Activated CD4-positive, alpha-beta memory T cell treated with anti-CD3 and anti-CD28 coated beads for 36 hours (primary cell): ENCODE measurements around the gene NRAP. TPM values are rescaled to one million over a fixed set of nuclear protein-coding genes. Genes with fewer than 3 reads are reported as not detected.

Source experiments
- CTCF ChIA-PET: fragments of 350-600 bp; sonication (Branson Sonifier 250); formaldehyde crosslinking; loops from one replicate; lab custom pipeline; 2021; ENCODE audit warnings: antibody characterized with exemption, inconsistent platforms; lab: Charles Lee
- POLR2A ChIA-PET: fragments of 350-600 bp; sonication (Branson Sonifier 250); formaldehyde crosslinking; loops from one replicate; lab custom pipeline; 2021; ENCODE audit warnings: antibody characterized with exemption; lab: Charles Lee
- DNase-seq: peaks from one replicate; pipeline ENCODE4 v3.0.0-alpha.2; 2020
- H3K27ac Mint-ChIP-seq: one replicate; pipeline ENCODE4 v1.8.0; 2021; ENCODE audit warnings: mixed read lengths
- H3K27me3 Mint-ChIP-seq: one replicate; pipeline ENCODE4 v1.8.0; 2021; ENCODE audit warnings: mixed read lengths
- H3K36me3 Mint-ChIP-seq: one replicate; pipeline ENCODE4 v1.8.0; 2021; ENCODE audit warnings: mixed read lengths
- H3K4me1 Mint-ChIP-seq: one replicate; pipeline ENCODE4 v1.8.0; 2021; ENCODE audit warnings: low read depth, mixed read lengths
- H3K4me3 Mint-ChIP-seq: one replicate; pipeline ENCODE4 v1.8.0; 2021; ENCODE audit warnings: mild to moderate bottlenecking, mixed read lengths
- H3K9me3 Mint-ChIP-seq: one replicate; pipeline ENCODE4 v1.8.0; 2021; ENCODE audit warnings: mixed read lengths
- intact Hi-C: fragments of 100-400 bp; cut with micrococcal nuclease; formaldehyde crosslinking; loops from one replicate; pipeline ENCODE4 v1.15.1; 2023
- total RNA-seq, 2 experiments: library from RNA; stranded (reverse); gene quantifications; one replicate each; pipeline ENCODE4 v1.2.3, GENCODE V29; 2021

NRAP gene
- total RNA-seq, 2 experiments from 2014 or later: not detected

DNA sequence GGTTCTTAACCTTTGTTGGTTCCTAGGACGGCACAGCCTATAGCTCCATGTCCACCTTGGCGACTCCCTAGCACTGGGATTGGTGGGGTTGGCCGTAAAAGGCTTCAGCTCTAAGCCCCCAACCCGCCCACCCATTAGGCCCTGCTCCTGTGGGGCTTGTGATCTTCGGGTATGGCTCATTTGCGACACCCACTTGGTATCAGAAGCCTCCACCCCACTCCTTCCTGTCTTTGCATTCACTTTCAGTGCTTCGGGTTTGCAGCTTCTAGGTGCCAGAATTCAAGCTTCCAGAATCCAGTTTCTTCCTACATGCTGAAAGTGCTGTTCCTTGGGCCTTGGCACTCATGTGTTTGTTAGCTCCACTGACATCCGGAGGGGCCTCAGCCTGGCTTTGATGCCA, 71.5 kb downstream of the NRAP start:
- H3K4me3 Mint-ChIP-seq: no peak overlapping the region
- no peaks in the 10 kb centered on the region for H3K4me1 Mint-ChIP-seq
- no peaks in the 10 kb centered on the region for H3K9me3 Mint-ChIP-seq
- ChIA-PET POLR2A (no interaction called here), CTCF (no interaction called here)
- no peak overlapping the region for H3K27ac Mint-ChIP-seq
- DNase-seq: no peak
- peaks cover 7% of the 10 kb centered on the region for H3K27me3 Mint-ChIP-seq
- no peaks in the 10 kb centered on the region for H3K36me3 Mint-ChIP-seq
- intact Hi-C loops: no loop called here

DNA sequence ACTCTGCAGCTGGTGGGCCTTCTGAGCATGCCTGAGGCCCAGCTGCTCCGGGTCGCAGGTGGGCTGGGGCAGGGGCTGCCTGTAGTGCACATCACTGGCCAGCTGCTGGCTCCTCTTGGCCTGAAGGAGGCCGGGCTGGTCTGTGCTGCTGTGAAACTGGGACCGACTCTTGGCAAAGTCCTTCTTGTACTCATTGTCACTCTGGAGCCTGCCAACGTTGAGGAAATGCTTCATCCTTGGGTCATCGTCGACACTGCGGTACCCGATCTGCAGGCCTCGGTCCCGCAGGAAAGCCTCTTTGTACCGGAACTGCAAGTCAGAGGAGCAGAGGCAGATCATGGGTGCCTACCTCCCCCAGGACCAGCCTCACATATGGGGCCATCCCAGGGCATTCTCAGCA, 73.3 kb downstream of the NRAP start:
- Mint-ChIP-seq H3K36me3 (no peaks in the 10 kb centered on the region), H3K4me1 (no peaks in the 10 kb centered on the region), H3K9me3 (no peaks in the 10 kb centered on the region), H3K27me3 (peaks cover 6% of the 10 kb centered on the region), H3K27ac (no peak overlapping the region), H3K4me3 (no peak overlapping the region)
- intact Hi-C loops: no loop called here
- ChIA-PET CTCF (no interaction called here), POLR2A (no interaction called here)
- DNase-seq: no peak

DNA sequence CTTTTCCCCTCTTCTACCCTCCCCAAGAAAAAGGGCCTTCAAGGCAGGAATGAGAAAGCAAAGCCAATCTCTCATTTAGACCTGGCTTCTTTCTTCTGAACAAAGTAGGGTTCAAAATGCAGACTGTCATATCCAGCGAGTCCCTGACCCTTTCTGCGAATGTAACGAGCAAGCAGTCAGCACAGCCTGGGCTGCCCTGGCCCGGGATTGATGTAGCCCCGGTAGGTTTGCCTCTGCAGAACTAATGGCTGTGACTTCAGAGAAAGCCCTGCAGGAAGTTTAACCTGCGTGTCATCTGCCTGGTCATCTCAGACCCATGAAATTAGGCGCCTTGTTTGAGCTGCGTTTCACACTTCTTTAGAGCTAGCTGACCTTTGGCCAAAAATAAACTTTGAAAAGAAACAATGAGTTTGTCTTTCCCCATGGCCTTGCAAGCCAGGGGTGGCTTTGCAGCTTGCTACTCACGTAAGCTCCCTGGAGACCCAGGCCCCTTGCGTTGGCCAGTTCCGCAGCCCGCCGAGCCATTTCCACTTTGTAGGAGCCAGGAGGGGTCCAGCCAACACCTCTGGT, 74.6 kb downstream of the NRAP start:
- no peak for DNase-seq
- intact Hi-C loops: no loop called here
- H3K27me3 Mint-ChIP-seq: peaks cover 6% of the 10 kb centered on the region
- H3K36me3 Mint-ChIP-seq: no peaks in the 10 kb centered on the region
- POLR2A ChIA-PET: no interaction called here
- CTCF ChIA-PET: no interaction called here
- no peak overlapping the region for H3K4me3 Mint-ChIP-seq
- no peaks in the 10 kb centered on the region for H3K4me1 Mint-ChIP-seq
- no peak overlapping the region for H3K27ac Mint-ChIP-seq
- no peaks in the 10 kb centered on the region for H3K9me3 Mint-ChIP-seq

DNA sequence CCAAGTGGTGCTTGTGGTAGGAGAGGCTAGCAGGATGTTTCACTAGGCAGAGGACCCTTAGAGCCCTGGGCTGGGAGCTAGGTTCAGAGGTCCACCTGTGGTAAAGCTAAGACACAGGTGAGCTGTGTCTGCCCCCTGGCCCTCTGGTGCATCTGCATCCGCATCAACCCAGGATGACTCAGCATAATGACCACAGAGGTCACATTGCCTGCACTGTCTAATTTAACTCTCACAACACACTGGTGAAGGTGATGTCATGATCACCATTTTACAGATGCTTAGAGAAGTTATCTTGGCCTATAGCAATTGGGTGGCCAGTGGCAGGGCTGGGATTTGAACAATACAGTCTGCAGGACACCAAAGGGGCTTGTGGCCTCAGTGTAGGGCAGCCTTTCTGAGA, 77.9 kb downstream of the NRAP start:
- no peaks in the 10 kb centered on the region for H3K36me3 Mint-ChIP-seq
- H3K27me3 Mint-ChIP-seq: peaks cover 3% of the 10 kb centered on the region
- DNase-seq: no peak
- H3K9me3 Mint-ChIP-seq: no peaks in the 10 kb centered on the region
- ChIA-PET CTCF (no interaction called here), POLR2A (no interaction called here)
- H3K4me1 Mint-ChIP-seq: no peaks in the 10 kb centered on the region
- intact Hi-C loops: no loop called here
- no peak overlapping the region for H3K4me3 Mint-ChIP-seq
- H3K27ac Mint-ChIP-seq: no peak overlapping the region

DNA sequence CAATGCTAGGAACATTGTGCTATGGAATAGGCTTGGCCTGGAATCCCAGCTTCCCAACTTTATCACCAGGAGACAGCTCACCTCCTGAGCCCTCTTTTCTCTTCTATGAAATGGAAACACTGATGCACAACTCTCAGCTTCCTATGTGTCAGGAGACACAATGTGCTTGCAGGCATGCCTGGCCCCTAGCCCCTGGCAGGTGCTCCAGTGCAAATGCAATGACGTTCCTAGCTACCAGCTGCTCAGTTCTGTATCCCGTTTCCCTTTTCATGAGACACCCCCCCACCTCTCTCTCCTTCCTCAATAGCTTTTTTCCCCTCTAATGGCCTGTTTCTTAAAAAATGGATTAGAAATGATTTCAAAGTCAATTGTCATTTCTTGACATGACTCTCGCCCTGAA, 80.3 kb downstream of the NRAP start:
- CTCF ChIA-PET: no interaction called here
- no peak for DNase-seq
- H3K27ac Mint-ChIP-seq: no peak overlapping the region
- POLR2A ChIA-PET: no interaction called here
- intact Hi-C loops: no loop called here
- no peaks in the 10 kb centered on the region for H3K4me1 Mint-ChIP-seq
- H3K36me3 Mint-ChIP-seq: no peaks in the 10 kb centered on the region
- no peak overlapping the region for H3K4me3 Mint-ChIP-seq
- peaks cover 3% of the 10 kb centered on the region for H3K27me3 Mint-ChIP-seq
- H3K9me3 Mint-ChIP-seq: no peaks in the 10 kb centered on the region

DNA sequence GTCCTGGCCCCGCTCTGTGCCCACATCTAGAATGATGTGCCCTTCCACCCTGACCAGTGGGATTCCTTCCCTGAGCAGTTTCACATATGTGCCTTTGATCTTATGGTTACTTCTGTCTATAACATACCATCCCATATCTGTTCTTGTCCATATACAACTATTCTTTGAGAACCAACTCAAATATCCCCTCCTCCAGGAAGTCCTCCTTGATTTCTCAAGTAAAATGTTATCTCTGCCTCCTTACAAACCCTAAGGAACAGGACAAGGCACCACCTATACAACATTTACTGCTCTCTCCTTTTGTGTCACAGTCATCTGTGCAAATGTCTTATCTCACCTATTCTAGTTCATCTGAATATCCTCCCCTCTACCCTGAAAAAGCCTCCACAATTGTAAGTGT, 82.7 kb downstream of the NRAP start:
- Mint-ChIP-seq H3K36me3 (no peaks in the 10 kb centered on the region), H3K4me1 (no peaks in the 10 kb centered on the region), H3K27ac (no peak overlapping the region), H3K9me3 (no peaks in the 10 kb centered on the region), H3K4me3 (no peak overlapping the region), H3K27me3 (peaks cover 3% of the 10 kb centered on the region)
- no peak for DNase-seq
- ChIA-PET POLR2A (no interaction called here), CTCF (no interaction called here)
- intact Hi-C loops: no loop called here

DNA sequence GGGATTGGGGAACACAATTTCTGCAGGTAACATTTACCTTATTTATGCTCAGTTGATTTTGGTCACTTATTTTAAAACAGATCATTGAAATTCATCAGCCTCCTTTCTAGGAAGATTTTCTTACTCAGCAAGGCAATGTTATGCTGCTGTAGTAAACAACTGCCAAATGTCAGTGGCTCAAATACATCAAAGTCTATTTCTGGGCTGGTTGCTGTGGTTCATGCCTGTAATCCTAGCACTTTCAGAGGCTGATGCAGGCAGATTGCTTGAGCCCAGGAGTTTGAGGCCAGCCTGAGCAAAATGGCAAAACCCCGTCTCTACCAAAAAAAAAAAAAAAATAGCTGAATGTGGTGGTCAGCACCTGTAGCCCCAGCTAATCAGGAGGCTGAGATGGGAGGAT, 85.1 kb downstream of the NRAP start:
- no peak for DNase-seq
- no peak overlapping the region for H3K4me3 Mint-ChIP-seq
- H3K27me3 Mint-ChIP-seq: peaks cover 3% of the 10 kb centered on the region
- intact Hi-C loops: no loop called here
- H3K9me3 Mint-ChIP-seq: no peaks in the 10 kb centered on the region
- H3K36me3 Mint-ChIP-seq: no peaks in the 10 kb centered on the region
- no peak overlapping the region for H3K27ac Mint-ChIP-seq
- H3K4me1 Mint-ChIP-seq: no peaks in the 10 kb centered on the region
- ChIA-PET POLR2A (no interaction called here), CTCF (no interaction called here)

DNA sequence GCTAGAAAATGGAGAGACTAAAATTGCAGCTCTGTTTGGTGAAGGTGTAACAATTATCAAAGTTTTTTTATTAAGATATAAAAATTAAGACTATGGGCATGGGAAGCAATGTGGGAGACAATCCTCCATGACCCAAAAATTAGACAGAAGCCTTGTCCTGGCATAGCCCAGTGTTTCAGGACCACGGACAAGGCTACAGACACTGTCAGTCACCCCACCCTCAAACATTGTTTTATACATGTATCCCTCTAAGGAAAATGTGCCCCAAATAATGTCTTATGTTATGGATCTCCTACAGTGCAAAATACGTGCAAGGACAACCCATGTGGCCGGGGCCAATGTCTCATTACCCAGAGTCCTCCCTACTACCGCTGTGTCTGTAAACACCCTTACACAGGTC, 87.0 kb downstream of the NRAP start:
- H3K36me3 Mint-ChIP-seq: no peaks in the 10 kb centered on the region
- no peaks in the 10 kb centered on the region for H3K9me3 Mint-ChIP-seq
- ChIA-PET POLR2A (no interaction called here), CTCF (no interaction called here)
- DNase-seq: no peak
- peaks cover 3% of the 10 kb centered on the region for H3K27me3 Mint-ChIP-seq
- H3K4me1 Mint-ChIP-seq: no peaks in the 10 kb centered on the region
- intact Hi-C loops: no loop called here
- no peak overlapping the region for H3K4me3 Mint-ChIP-seq
- H3K27ac Mint-ChIP-seq: no peak overlapping the region

DNA sequence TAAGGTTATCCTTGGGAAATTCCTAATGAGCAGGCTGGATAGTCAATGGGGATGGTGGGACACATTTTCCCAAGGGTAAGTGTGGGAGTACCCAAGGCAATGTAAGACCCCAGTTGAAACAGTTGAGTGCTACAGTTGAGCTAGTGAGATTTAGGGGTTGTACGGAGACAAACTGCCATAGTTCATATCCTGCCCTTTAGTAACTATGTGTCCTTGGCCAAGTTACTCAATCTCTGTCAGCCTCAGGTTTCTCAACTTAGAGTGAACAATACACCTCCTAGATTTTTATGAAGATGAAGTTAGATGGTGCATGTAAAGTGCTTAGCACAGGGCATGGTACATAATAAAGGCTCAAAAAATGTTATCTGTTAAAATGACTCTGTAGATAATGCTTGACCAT, 90.5 kb downstream of the NRAP start:
- intact Hi-C loops: no loop called here
- POLR2A ChIA-PET: no interaction called here
- DNase-seq: no peak
- Mint-ChIP-seq H3K4me1 (no peaks in the 10 kb centered on the region), H3K27me3 (peaks cover 3% of the 10 kb centered on the region), H3K36me3 (no peaks in the 10 kb centered on the region), H3K9me3 (no peaks in the 10 kb centered on the region), H3K4me3 (no peak overlapping the region), H3K27ac (no peak overlapping the region)
- CTCF ChIA-PET: interaction anchor here (1.0 kb wide), 1 partner anchor 10 kb away, joined by 3 read pairs; no protein-coding TSS in a partner anchor

DNA sequence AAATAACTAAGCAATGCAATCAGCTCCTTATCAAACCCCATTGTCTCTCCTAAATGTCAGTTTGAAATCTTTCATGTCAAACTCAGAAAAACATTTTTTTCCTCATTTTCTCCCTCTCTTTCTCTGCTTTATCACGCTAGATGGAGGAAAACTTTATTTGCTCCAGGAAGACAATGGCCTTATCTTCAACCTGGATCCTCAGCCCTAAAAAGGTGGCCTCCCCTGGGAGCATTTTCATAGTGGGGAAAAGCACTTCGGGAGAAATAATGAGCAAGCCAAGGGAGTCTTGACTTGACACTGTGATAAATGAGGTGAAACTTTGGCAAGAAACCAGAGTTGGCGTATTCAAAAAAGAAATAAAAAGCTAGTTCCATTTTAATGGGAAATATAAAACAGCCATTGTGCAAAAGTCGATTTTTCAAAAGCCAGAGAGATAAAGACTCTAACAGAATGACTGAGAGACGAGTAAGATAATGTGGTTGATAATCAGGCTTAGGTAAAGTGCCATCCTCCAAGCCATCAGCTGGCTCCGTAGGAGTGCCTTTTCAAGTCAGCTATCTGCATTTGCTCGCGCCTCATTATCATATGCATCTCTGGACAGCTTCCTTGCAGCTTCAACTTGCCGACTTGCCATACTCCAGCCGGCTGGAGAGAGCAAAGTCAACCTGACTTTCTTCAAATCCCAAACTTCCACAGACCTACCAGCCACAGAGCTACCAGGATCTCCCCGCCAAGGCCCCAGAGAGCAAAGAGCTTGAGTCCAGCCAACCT, 91.1 kb downstream of the NRAP start:
- Mint-ChIP-seq H3K4me1 (no peaks in the 10 kb centered on the region), H3K27me3 (peaks cover 3% of the 10 kb centered on the region), H3K4me3 (no peak overlapping the region), H3K36me3 (no peaks in the 10 kb centered on the region), H3K9me3 (no peaks in the 10 kb centered on the region), H3K27ac (no peak overlapping the region)
- DNase-seq: no peak
- CTCF ChIA-PET: interaction anchor here (0.7 to 1.0 kb wide), 2 partner anchors 9 to 10 kb away, joined by 3 read pairs; no protein-coding TSS in a partner anchor
- POLR2A ChIA-PET: no interaction called here
- intact Hi-C loops: no loop called here

DNA sequence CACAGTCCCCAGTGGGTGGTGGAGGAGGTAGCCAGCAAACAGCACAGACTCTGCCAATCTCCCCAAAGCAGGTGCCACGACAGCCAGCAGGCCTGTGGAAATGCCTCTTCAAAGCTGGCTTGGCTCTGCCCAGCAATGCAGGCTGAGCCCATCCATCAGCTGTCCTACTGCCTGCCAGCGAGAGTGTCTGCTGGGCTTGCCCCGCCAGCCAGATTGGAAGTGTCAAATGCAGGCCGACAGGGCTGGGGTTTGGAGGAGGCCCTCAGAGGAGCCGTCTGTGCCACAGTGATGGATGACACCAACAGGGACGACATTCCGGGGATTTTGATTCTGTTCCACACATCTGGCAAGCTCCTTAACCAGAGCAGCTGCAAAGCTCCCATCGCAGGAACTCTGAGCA, 94.3 kb downstream of the NRAP start:
- intact Hi-C loops: loop anchor here (10.0 kb wide), 1 partner anchor 845 kb away; no protein-coding TSS in a partner anchor
- ChIA-PET POLR2A (no interaction called here), CTCF (no interaction called here)
- no peak for DNase-seq
- no peaks in the 10 kb centered on the region for H3K4me1 Mint-ChIP-seq
- no peak overlapping the region for H3K27ac Mint-ChIP-seq
- H3K27me3 Mint-ChIP-seq: no peaks in the 10 kb centered on the region
- no peaks in the 10 kb centered on the region for H3K36me3 Mint-ChIP-seq
- H3K9me3 Mint-ChIP-seq: no peaks in the 10 kb centered on the region
- H3K4me3 Mint-ChIP-seq: no peak overlapping the region

DNA sequence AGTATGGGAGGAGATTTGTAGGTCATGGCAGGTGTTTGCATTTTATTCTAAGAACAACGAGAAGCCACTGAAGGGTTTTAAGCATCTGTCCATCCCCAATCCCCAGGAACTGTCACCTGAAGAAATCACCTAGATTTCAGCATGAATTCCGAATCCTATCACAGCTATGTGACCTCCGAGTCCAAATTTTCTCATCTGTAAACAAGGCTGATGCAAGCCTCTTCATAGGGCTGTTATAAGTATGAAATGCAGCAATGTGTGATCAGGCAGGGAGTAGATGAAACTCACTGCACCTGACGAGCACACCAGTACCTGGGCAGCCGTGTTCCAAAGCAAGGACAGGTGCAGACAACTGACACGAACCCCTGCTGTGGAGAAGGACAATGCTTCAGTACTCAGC, 97.0 kb downstream of the NRAP start:
- Mint-ChIP-seq H3K36me3 (no peaks in the 10 kb centered on the region), H3K27me3 (no peaks in the 10 kb centered on the region), H3K9me3 (no peaks in the 10 kb centered on the region), H3K4me3 (no peak overlapping the region), H3K27ac (no peak overlapping the region), H3K4me1 (no peaks in the 10 kb centered on the region)
- no peak for DNase-seq
- intact Hi-C loops: loop anchor here (10.0 kb wide), 1 partner anchor 842 kb away; no protein-coding TSS in a partner anchor
- CTCF ChIA-PET: interaction anchor here (0.6 kb wide), 1 partner anchor 401 kb away, joined by 3 read pairs; no protein-coding TSS in a partner anchor
- POLR2A ChIA-PET: no interaction called here

DNA sequence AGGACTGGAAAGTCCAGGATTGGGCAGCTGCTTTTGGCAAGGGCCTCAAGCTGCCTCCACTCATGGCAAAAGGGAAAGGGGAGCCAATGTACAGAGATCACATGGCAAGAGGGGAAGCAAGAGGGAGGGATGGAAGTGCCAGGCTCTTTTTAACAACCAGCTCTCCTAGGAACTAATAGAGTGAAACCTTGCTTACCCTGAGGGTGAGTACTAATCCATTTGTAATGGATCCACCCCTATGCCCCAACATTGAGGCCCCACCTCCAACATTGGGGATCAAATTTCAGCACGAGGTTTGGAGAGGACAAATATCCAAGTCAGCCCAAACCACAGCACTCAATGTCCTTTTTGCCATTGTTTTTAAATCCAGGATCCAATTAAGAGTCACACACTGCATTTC, 98.5 kb downstream of the NRAP start:
- Mint-ChIP-seq H3K27me3 (no peaks in the 10 kb centered on the region), H3K4me3 (no peak overlapping the region), H3K27ac (no peak overlapping the region), H3K9me3 (no peaks in the 10 kb centered on the region), H3K36me3 (no peaks in the 10 kb centered on the region), H3K4me1 (no peaks in the 10 kb centered on the region)
- DNase-seq: no peak
- ChIA-PET CTCF (no interaction called here), POLR2A (no interaction called here)
- intact Hi-C loops: loop anchor here (10.0 kb wide), 1 partner anchor 841 kb away; no protein-coding TSS in a partner anchor
